Uterus (tissue), 4 donors: ENCODE results near the gene CAMK1G. TPM values are rescaled to one million over a fixed set of nuclear protein-coding genes. Genes with fewer than 3 reads are reported as not detected.

Experiments used
- DNase-seq, 2 donors: peaks; one replicate each; pipeline ENCODE4 v3.0.0-alpha.2; 2019 to 2020
- H3K27ac ChIP-seq, 2 donors: fragments of 200-600 bp; sonication (generic); 1 replicate in 1 of 2; 2 replicates in 1 of 2; pipeline ENCODE4 v1.5.1; 2016 to 2018
- H3K27me3 ChIP-seq, 2 donors: fragments of 200-600 bp; sonication (generic); one replicate each; pipeline ENCODE4 v1.5.1; 2018 to 2019; ENCODE audit warnings: control low read depth in 1 of 2
- H3K36me3 ChIP-seq, 2 donors: fragments of 200-600 bp; sonication (generic); one replicate each; pipeline ENCODE4 v1.5.1; 2019; ENCODE audit warnings: control low read depth in 1 of 2
- H3K4me1 ChIP-seq, 2 donors: fragments of 200-600 bp; sonication (generic); one replicate each; pipeline ENCODE4 v1.5.1; 2018 to 2019; ENCODE audit warnings: control low read depth in 1 of 2
- H3K4me3 ChIP-seq, 2 donors: fragments of 200-600 bp; sonication (generic); 1 replicate in 1 of 2; 2 replicates in 1 of 2; pipeline ENCODE4 v1.5.1; 2018 to 2019; ENCODE audit warnings: mild to moderate bottlenecking in 1 of 2
- H3K9me3 ChIP-seq, 2 donors: fragments of 200-600 bp; sonication (generic); one replicate each; pipeline ENCODE4 v1.5.1; 2019; ENCODE audit warnings: control low read depth in 1 of 2
- CTCF ChIP-seq, 4 experiments: fragments of 200-600 bp in 2 of 4; fragments of 450-650 bp in 2 of 4; sonication (generic) in 2 of 4; IDR thresholded peaks; one replicate each; pipeline ENCODE4 v1.5.1; 2016 to 2019; ENCODE audit warnings: antibody characterized with exemption in 4 of 4, mild to moderate bottlenecking in 2 of 4, moderate library complexity in 1 of 4
- POLR2A ChIP-seq, 2 donors: fragments of 450-650 bp; IDR thresholded peaks; one replicate each; pipeline ENCODE4 v1.6.1; 2016; ENCODE audit warnings: antibody characterized with exemption in 2 of 2, mild to moderate bottlenecking in 1 of 2, moderate library complexity in 1 of 2
- intact Hi-C: fragments of 100-400 bp; cut with DNase I; formaldehyde crosslinking; loops from one replicate; pipeline ENCODE4 v1.15.1; 2023; ENCODE audit warnings: low total_unique reads
- total RNA-seq, 4 donors: library from RNA; depleted of rRNA in 3 of 4; stranded (reverse); fragments of >200 nt in 3 of 4; gene quantifications; one replicate each; pipeline versions ENCODE4 v1.1.0 to v1.2.4, GENCODE V29; 2014 to 2023
- donor health status: DM: yes; HTN: yes; CAD: no.

CAMK1G gene
- total RNA-seq, 4 donors from 2014 or later: 0.43 to 5.6 TPM; not detected in 2

- Histone ChIP-seq H3K4me1 (no peaks in the 10 kb centered on the region), H3K27me3 (peaks cover 0 to 2% of the 10 kb centered on the region in 2 donors), H3K4me3 (no peak overlapping the region), H3K27ac (no peak overlapping the region), H3K9me3 (no peaks in the 10 kb centered on the region), H3K36me3 (no peaks in the 10 kb centered on the region)
- no peak for DNase-seq
- TF ChIP-seq POLR2A (IDR thresholded peaks at IDR 0.05) (no peak), CTCF (IDR thresholded peaks at IDR 0.05) (no peak)
- intact Hi-C loops: no loop called here
Observed at GRCh38 chr1:209589863-209590262, 6.3 kb downstream of the CAMK1G start.

GRCh38 chr1:209590405-209590804 lies 6.9 kb downstream of the CAMK1G start:
- TF ChIP-seq CTCF (IDR thresholded peaks at IDR 0.05) (peak in 1 of 4 experiments; percentile 6), POLR2A (IDR thresholded peaks at IDR 0.05) (no peak)
- Histone ChIP-seq H3K4me3 (no peak overlapping the region), H3K27ac (no peak overlapping the region), H3K9me3 (no peaks in the 10 kb centered on the region), H3K36me3 (no peaks in the 10 kb centered on the region), H3K27me3 (no peaks in the 10 kb centered on the region), H3K4me1 (no peaks in the 10 kb centered on the region)
- intact Hi-C loops: no loop called here
- DNase-seq: no peak

- Histone ChIP-seq H3K36me3 (no peaks in the 10 kb centered on the region), H3K4me3 (no peak overlapping the region), H3K4me1 (no peaks in the 10 kb centered on the region), H3K9me3 (no peaks in the 10 kb centered on the region), H3K27ac (no peak overlapping the region), H3K27me3 (no peaks in the 10 kb centered on the region)
- TF ChIP-seq CTCF (IDR thresholded peaks at IDR 0.05): no peak
- TF ChIP-seq POLR2A (IDR thresholded peaks at IDR 0.05): no peak
- intact Hi-C loops: no loop called here
- DNase-seq: no peak
Observed at GRCh38 chr1:209593747-209594146, 10.2 kb downstream of the CAMK1G start.

- intact Hi-C loops: no loop called here
- no peak for DNase-seq
- TF ChIP-seq CTCF (IDR thresholded peaks at IDR 0.05) (no peak), POLR2A (IDR thresholded peaks at IDR 0.05) (no peak)
- no peaks in the 10 kb centered on the region for H3K36me3 ChIP-seq
- no peaks in the 10 kb centered on the region for H3K27me3 ChIP-seq
- H3K9me3 ChIP-seq: no peaks in the 10 kb centered on the region
- H3K27ac ChIP-seq: no peak overlapping the region
- H3K4me1 ChIP-seq: no peaks in the 10 kb centered on the region
- H3K4me3 ChIP-seq: no peak overlapping the region
Observed at GRCh38 chr1:209594440-209594839, 10.9 kb downstream of the CAMK1G start.

GRCh38 chr1:209595028-209595427 lies 11.5 kb downstream of the CAMK1G start:
- TF ChIP-seq CTCF (IDR thresholded peaks at IDR 0.05): no peak
- TF ChIP-seq POLR2A (IDR thresholded peaks at IDR 0.05): no peak
- intact Hi-C loops: no loop called here
- no peak for DNase-seq
- H3K27me3 ChIP-seq: no peaks in the 10 kb centered on the region
- H3K4me1 ChIP-seq: no peaks in the 10 kb centered on the region
- no peaks in the 10 kb centered on the region for H3K9me3 ChIP-seq
- no peak overlapping the region for H3K4me3 ChIP-seq
- H3K27ac ChIP-seq: no peak overlapping the region
- H3K36me3 ChIP-seq: no peaks in the 10 kb centered on the region
